Right hindlimb (tissue), 1 donor: Measurements from ENCODE around the gene ELOVL5.

Experiments used
- DNase-seq: peaks from one replicate; pipeline ENCODE4 v3.0.0-alpha.2; 2018

The ELOVL5 gene

GRCh38 chr6:53268858-53269608, 79.7 kb downstream of the ELOVL5 start:
- DNase-seq, result no peak

- no peak for DNase-seq
These were observed 82.1 kb downstream of the ELOVL5 start for GRCh38 chr6:53266553-53267090.

- DNase-seq, result no peak
These were observed 83.7 kb downstream of the ELOVL5 start for GRCh38 chr6:53264915-53265607.

- DNase-seq, result no peak
These were observed 84.4 kb downstream of the ELOVL5 start for GRCh38 chr6:53264337-53264736.

- DNase-seq, result no peak
These were observed 84.8 kb downstream of the ELOVL5 start for GRCh38 chr6:53263917-53264316.

- no peak for DNase-seq
These were observed 88.7 kb downstream of the ELOVL5 start for GRCh38 chr6:53259860-53260580.

GRCh38 chr6:53258774-53259155, 90.0 kb downstream of the ELOVL5 start:
- DNase-seq, result no peak

GRCh38 chr6:53258076-53258773, 90.5 kb downstream of the ELOVL5 start:
- DNase-seq, result no peak

GRCh38 chr6:53257533-53257932, 91.2 kb downstream of the ELOVL5 start:
- no peak for DNase-seq

- DNase-seq, result no peak
These were observed 91.7 kb downstream of the ELOVL5 start for GRCh38 chr6:53257001-53257400.

GRCh38 chr6:53252177-53252692, 96.5 kb downstream of the ELOVL5 start:
- DNase-seq, result no peak

- DNase-seq, result no peak
These were observed 97.6 kb downstream of the ELOVL5 start for GRCh38 chr6:53251033-53251672.

- no peak for DNase-seq
These were observed 98.3 kb downstream of the ELOVL5 start for GRCh38 chr6:53250176-53251032.

GRCh38 chr6:53246924-53247323, 101.8 kb downstream of the ELOVL5 start:
- no peak for DNase-seq

GRCh38 chr6:53244958-53245357, 103.8 kb downstream of the ELOVL5 start:
- no peak for DNase-seq

- DNase-seq, result no peak
These were observed 104.3 kb downstream of the ELOVL5 start for GRCh38 chr6:53244399-53244931.

GRCh38 chr6:53241938-53242337, 106.8 kb downstream of the ELOVL5 start:
- DNase-seq, result no peak

GRCh38 chr6:53240761-53241160, 108.0 kb downstream of the ELOVL5 start:
- no peak for DNase-seq

- no peak for DNase-seq
These were observed 108.6 kb downstream of the ELOVL5 start for GRCh38 chr6:53240139-53240538.

GRCh38 chr6:53239526-53239925, 109.2 kb downstream of the ELOVL5 start:
- no peak for DNase-seq

GRCh38 chr6:53238311-53238710, 110.4 kb downstream of the ELOVL5 start:
- no peak for DNase-seq
